Measurements from ENCODE around the gene ALKBH4.
A peak's percentile ranks its signal among the peaks of the same experiment; 100 is the strongest.
"Not testable (repeated sequence)": the region's sequence is repeated elsewhere in the genome, so short reads cannot be mapped to it uniquely, and the experiment has no call there.

The ALKBH4 gene, protein sequence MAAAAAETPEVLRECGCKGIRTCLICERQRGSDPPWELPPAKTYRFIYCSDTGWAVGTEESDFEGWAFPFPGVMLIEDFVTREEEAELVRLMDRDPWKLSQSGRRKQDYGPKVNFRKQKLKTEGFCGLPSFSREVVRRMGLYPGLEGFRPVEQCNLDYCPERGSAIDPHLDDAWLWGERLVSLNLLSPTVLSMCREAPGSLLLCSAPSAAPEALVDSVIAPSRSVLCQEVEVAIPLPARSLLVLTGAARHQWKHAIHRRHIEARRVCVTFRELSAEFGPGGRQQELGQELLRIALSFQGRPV

DNA sequence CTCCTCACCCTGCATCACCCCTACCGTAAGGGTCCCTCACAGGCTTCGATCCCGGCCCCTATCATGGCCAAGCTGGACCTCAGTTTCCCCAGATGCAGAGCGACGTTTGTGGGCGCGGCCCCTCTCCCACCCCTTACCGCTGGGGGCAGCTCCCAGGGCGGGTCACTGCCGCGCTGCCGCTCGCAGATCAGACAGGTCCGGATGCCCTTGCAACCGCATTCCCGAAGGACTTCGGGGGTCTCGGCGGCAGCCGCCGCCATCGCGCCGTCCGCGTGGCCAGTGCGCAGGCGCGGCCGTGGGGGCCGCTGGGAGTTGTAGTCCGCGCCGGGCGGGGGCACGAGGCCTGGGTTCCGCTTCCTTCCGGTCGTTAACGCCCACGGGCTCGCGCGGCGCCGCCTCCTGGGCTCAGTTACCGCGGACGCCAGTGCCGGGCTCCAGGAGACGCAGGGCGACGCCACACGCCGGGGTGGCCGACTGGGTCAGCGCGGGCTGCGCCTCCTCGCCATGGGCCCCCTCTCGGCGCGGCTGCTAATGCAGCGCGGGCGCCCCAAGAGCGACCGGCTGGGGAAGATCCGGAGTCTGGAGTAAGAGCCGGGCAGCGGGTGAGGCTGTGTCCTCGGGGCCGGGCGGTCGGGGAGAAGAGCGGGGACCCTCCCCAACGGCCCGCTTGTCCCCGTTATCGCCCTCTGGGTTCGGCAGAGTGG, at the start of gene ALKBH4, which contains the start of gene LRWD1:
TSS of gene ALKBH4 (minus strand) at position 287 of the 704 bp plus-strand sequence. CDS start at position 260, 27 bp downstream.
TSS of gene LRWD1 (plus strand) at position 408 of the 704 bp plus-strand sequence. CDS start at position 505, 97 bp downstream.
- DNase-seq: peak; percentile 93 to 96

DNA sequence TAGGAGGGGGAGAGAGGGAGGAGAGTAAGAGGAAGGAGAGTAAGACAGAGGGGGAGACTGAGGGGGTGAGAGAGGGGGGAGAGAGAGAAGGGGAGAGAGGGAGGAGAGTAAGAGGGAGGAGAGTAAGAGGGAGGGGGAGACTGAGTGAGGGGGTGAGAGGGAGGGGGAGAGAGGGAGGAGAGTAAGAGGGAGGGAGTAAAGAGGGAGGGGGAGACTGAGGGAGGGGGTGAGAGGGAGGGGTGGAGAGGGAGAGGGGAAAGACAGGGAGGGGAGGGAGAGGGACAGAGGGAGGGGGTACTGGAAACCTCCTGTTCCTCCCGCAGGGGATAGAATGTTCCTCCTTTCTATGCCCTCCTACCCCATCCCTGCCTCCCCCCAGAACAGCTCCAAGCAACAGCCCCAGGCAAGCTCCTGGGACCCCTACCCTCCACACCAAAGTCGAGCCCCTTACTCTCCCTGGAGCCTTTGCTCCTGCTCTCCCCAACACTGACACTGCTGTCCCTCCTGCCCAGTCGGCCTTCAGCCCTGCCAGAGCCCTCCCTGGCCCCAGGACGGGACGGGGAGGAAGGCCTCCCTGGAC, 48.1 kb upstream of the ALKBH4 start:
- DNase-seq: peak in 1 of 2 donors; percentile 35

DNA sequence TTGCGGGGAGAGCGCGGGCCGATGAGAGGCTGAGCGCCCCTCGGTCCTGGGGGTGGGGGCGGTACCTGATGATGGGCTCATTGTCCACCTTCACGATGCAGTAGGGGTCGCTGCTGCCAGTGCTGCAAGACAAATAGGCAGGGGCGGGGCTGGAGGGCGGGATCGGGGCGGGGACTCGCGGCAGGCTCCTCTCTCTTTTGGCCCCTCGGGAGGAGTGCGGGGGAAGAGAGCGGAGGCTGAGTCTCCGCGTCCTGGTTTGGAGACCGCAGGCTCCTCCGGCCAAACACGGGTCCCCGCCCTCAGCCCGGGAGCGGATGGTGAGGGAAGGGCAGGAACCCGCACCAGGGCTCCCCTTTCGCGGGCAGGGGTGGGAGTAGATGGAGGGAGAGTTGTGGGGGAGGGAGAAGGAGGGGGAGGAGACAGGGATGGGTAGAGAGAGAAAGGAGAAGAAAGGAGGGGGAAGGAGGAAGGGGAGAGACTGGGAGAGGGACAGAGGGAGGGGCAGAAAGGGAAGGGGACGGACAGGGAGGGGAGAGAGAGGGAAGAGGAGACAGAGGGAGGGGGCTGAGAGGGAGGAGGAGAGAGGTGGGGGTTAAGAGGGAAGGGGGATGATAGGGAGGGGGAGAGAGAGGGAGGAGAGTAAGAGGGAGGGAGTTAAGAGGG, 47.3 kb upstream of the ALKBH4 start:
- not testable (repeated sequence) for DNase-seq

DNA sequence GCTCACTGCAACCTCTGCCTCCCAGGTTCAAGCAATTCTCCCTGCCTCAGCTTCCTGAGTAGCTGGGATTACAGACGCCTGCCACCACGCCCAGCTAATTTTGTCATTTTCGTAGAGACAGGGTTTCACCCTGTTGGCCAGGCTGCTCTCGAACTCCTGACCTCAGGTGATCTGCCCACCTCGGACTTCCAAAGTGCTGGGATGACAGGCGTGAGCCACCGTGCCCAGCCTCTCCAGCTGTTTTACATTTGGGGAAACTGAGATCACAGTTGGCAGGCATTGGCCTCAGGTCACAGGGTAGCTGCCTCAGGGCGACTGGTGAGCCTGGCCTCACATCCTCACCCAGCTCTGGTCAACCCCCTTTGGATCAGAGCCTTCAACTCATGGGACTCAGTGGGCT, 45.9 kb upstream of the ALKBH4 start:
- DNase-seq: not testable (repeated sequence)

DNA sequence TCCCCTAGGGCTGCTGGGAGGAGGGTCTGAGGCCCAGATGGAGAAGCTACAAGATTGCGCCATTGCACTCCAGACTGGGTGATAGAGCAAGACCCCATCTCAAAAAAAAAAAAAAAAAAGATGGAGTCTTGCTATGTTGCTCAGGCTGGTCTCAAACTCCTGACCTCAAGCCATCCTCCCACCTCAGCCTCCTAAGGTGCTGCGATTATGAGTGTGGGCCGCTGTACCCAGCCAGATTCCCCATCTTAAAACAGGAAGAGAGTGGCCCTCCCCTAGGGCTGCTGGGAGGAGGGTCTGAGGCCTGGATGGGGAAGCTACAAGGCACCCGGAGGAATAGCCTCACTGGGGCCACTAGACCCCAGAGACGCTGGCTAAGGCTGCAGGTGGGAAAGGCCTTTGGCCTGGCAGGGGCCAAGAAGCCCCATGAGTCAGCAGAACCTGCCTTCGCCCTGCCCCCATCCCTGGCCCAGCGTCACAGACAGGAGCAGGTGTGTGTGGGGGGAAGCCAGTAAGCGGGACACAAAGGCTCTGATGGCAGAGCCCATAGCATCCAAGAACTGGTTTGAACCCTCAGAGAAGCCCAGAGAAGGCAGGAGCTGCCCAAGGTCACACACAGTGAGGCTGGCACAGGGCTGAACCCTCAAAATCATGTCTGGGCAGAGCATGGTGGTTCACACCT, 42.9 kb upstream of the ALKBH4 start:
- not testable (repeated sequence) for DNase-seq

DNA sequence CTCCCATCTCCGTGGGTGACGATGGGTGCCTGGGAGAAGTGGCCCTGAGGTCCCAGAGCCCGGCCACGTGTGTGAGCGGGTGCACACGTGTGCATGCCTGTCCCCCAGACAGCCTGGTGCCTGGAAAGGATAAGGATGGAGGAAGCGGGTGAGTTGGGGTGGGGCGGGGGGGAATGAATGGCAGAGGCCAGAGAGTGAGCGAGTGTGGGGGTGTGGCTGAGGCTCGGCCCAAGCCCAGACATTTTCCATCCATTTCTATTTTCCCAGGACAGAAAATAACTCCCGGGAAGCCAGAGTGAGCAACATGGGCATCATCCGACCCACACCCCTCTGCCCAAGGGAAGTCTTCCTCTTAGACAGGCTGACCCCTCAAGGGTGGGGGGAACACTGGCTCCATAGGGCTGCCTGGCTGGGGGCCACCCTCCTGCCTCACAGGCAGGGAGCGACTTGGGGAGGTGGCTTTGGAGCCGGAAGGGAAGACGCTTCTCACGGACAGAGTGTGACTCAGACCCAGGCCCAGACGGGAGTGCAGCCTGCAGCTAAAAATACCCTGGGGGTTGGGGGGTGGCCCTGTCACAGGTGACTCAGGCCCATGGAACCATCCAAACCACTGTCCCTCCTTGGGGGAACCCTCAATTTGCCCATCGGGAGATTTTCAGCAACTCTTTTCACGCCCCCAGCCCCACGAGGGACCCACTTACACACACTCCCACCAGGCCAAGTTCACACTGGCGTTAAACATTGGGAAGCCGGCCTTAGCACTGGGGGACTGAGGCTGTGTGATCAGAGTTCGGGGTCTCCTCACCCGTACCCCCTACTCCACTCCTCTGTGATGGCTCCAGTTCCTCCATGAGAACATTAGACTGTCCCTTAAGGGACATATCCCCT, 40.9 kb upstream of the ALKBH4 start:
- DNase-seq: not testable (repeated sequence)

DNA sequence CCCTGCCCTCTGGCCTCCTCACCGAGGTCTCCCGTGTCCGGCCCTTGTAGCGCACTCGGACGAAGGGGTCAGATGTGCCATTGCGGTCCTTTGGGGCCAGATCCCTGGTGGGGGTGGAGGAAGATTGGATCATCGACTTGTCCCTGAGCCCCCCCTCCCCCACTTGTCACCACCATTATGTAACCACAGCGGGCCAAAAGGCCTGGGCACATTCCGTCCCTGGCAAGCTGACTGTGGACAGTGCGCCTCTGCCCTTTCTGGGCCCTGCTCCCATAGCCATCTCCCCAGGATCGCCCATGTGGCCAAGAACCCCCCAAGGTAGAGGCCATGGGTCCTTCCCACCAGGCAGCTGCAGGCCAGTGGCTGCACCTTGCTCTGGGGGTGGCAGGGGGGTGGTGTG, 38.5 kb upstream of the ALKBH4 start:
- DNase-seq: not testable (repeated sequence)

DNA sequence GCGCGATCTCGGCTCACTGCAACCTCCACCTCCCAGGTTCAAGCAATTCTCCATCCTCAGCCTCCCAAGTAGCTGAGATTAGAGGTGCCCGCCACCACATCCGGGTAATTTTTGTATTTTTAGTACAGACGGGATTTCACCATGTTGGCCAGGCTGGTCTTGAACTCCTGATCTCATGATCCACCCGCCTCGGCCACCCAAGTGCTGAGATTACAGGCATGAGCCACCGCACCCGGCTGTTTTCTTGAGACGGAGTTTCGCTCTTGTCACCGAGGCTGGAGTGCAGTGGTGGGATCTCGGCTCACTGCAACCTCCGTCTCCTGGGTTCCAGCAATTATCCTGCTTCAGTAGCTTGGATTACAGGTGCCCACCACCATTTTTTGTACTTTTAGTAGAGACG, 33.7 kb upstream of the ALKBH4 start:
- DNase-seq: not testable (repeated sequence)

DNA sequence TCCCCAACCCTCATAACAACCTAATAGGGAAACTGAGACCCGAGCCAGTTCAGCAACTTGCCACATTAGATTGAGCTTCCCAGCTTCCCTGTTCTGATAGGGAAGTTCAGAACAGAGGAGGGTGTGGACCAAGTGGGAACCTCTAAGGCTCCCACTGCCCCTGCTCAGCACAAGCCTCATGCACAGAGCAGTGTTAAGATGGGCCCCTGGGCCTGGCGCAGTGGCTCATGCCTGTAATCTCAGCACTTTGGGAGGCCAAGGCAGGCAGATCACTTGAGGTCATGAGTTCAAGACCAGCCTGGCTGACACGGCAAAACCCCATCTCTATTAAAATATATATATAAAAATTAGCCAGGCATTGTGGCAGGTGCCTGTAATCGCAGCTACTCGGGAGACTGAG, 32.6 kb upstream of the ALKBH4 start:
- not testable (repeated sequence) for DNase-seq

DNA sequence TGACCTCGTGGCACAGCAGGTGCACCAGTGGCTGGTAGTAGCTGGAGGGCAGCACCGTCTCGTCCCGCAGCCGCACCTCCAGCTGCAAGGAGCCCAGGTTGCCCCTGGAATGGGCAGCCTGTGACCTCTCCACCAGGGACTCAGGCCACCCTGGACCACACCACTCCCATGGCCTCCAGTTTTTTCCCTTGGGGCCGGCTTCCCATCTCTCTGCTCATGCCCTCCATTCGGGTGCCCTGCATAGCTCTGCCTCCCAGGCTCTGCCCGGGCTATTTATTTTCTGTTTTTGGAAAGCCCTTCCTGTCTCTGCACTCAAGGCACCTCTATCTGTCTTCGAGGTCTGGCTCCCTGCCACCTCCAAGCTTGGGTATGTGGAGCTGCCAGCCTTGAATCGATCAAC, 32.2 kb upstream of the ALKBH4 start:
- DNase-seq: not testable (repeated sequence)

DNA sequence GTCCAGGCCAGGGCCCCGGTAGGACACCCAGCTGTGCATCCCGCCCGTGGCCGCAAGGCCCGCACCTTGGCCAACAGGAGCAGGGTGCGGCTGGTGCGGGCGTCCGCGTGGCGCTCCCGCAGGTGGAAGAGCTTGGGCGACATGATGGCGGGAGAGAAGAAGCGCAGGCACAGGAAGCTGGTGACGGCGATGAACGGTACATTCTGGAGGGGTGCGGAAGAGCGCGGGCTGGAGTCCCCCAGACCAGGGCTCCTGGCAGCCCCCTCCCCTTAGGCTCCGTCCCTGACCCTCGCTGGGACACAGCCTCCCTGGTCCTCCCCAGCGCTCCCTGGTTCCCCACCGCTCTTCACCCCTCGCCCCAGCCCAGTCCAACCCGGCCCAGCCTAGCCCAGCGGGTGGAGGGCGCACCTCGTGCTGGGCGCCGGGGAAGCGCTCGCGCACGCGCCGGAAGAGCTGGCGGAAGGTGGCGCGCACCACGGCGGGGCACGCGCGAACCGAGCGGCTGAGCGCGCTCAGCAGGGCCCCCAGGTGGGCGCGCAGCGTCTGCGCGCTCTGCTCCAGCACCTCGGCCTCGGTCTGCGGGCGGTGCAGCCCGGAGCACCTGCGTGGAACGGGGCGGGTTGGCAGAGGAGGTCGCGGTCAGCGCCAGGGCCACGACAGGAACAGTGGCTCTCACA, 29.9 kb upstream of the ALKBH4 start:
- DNase-seq: not testable (repeated sequence)

DNA sequence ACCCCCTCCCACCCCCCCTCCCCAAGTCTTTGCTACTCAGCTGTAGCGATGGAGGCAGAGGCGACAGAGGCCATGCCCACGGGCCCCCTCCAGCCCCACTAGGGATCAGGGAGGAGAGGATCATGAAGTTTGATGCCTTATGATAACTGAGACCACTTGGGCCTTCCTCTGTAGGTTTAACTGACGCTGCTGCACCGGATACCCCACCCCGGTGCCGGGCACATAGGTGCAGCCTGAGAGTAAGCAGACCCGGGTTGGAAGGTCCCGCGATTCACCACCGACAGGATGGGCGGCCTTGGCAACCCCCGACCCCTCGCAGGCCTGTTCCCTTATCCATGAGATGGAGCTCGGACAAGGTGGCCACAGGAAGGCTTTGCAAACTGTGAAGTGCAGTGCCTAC, 29.4 kb upstream of the ALKBH4 start:
- DNase-seq: peak in 1 of 2 donors; percentile 46

DNA sequence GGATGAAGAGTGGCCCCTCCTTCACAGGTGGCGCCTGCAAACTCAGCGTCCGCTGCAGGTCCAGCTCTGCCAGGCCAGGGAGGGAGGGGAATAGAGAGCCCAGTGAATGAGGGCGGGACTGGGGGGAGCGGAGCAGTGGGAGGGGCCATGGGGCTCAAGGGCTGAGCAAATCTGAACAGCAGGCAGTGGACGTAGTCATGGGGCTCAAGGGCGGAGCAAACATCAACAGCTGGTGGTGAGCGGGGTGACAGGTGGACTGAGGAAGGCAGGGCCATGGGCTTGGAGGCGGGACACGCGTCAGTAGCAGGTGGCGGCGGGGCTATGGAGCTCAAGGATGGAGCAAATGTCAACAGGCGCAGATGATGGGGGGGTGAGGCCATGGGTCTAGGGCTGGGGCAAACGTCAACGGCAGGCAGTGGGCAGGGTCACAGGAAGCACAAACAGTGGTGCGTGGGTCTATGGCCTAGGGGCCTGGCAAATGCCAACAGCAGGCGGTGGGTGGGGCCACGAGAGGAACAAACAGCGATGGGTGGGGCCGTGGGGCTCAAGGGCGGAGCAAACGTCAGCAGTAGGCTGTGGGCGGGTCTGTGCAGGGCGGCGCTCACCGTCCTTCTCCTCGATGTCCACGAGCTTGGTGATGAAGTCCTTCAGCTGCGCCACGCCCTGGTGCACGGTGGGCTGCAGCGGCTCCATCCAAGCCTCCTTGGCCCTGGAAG, 28.7 kb upstream of the ALKBH4 start:
- peak in 1 of 2 donors; percentile 24 for DNase-seq

DNA sequence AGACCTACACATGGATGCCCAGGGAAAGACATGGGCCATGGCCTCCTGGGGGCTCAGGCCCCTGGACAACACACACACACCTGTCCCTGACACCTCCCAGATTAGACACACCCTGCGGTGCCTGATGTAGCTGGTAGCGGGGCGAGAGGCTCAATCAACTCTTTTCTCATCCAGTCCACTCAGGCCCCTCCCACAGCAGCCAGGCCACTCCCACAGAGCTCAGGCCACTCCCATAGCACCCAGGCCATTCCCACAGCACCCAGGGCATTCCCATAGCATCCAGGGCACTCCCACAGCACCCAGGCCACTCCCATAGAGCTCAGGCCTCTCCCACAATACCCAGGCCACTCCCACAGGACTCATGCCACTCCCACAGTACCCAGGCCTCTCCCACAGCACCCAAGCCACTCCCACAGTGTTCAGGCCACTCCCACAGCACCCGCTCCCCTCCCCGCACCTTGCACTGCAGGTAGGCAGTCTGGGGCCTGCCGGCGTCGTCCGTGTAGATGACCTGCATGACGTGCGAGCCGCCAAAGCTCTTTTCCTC, 25.9 kb upstream of the ALKBH4 start:
- peak; percentile 53 to 56 for DNase-seq

DNA sequence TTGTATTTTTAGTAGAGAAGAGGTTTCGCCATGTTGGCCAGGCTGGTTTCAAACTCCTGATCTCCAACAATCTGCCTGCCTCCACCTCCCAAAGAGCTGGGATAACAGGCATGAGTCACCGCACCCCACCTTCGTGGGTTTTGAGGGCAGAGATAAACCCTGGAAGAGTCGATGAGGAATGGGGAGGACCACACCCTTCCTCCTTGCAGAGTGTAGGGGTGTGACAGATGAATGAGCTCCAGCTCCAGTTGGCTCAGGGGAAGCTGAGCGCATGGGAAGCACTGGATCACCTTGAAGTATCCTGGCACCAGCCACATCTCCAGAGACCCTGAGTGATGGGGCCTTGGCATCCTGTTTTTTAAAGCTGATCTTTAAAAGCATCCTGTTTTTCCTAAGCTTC, 19.7 kb upstream of the ALKBH4 start:
- not testable (repeated sequence) for DNase-seq

DNA sequence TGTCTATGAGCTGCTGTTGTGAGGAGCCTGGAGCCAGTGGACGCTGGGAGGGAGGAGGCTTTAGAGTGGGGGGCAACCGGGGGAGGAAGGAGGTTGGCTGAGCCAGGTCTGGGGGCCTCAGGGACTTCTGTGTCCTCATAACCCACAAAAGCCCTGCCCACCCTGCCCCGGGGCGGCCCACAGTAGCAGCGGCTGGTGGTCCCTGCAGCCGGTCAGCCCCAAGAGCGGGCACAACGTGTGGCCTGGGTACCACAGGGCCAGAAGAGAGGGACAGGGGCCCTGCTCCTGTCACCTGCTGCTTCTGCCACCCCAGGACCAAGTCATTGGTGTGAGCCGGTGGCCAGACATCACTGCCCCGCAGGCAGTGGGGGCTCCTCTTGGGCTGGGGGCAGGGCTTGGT, 17.3 kb upstream of the ALKBH4 start:
- not testable (repeated sequence) for DNase-seq

DNA sequence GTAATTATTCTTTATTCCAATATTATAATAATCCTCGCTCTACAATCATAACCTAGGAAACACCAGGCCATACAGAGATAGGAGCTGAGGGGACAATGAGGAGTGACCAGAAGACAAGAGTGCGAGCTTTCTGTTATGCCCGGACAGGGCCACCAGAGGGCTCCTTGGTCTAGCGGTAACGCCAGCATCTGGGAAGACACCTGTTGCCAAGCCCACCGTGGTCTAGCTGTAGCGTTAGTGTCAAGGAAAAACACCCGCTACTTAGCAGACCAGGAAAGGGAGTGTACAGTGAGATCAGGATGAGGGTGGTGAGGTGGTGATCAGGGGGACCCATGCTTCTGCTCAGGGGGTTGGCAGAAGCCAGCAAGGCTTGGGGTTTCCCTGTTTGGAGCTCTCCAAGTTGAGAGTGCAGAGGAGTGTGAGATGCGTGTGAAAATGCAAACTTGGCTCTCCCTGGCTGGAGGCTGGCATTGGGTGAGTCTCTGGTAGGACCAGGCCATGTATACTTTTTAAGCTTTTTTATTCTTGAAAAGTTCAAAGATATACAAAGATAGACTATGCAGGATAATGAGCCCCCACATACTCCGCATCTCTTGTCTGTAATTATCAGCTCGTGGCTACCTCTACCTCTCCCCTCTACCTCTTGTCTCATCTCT, 15.4 kb upstream of the ALKBH4 start:
- peak; percentile 40 to 43 for DNase-seq

DNA sequence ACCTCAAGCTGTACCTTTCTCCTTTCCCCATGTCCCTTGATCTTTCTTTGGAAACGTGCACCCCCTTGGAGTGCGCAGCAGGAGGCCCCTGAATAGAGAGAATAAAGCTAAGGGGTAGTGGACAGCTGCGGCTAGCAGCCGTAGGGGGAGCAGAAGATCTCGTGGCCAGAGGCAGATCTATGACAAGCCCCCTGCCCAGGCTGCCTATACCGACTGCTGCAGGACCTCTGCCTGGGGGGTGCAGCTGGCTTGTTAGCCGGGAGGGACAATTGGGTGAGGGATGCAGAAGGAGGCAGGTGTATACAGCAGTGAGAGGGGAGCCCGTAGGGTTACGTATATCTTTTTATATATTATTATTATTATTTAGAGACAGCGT, 14.5 kb upstream of the ALKBH4 start:
- not testable (repeated sequence) for DNase-seq

Data from CD4-positive, alpha-beta T cell treated with Interferon alpha-2 for 1 hour (primary cell).